GM12878 (cell line): ENCODE data around the gene GPR108. TPM values are rescaled to one million over a fixed set of nuclear protein-coding genes. Genes with fewer than 3 reads are reported as not detected.

Experiments used
- ASH2L ChIP-seq: fragments of 300-600, 200-600 bp; sonication (generic); IDR thresholded peaks from 2 replicates; pipeline ENCODE4 v1.6.1; 2017; ENCODE audit warnings: low read depth, mild to moderate bottlenecking, borderline replicate concordance
- HDGF ChIP-seq: fragments of 450-650 bp; IDR thresholded peaks from 2 replicates; pipeline ENCODE4 v1.6.1; 2016; ENCODE audit warnings: antibody characterized with exemption
- JUND ChIP-seq: IDR thresholded peaks from 2 replicates; pipeline ENCODE4 v1.6.1; 2012; ENCODE audit warnings: low read depth, mild to moderate bottlenecking, low read length, improper control_type of control experiment, moderate library complexity
- MAX ChIP-seq: IDR thresholded peaks from 2 replicates; pipeline ENCODE4 v1.6.1; 2012; ENCODE audit warnings: low read depth, low read length, improper control_type of control experiment
- SIN3A ChIP-seq: IDR thresholded peaks from 2 replicates; pipeline ENCODE4 v1.6.1; 2012; ENCODE audit warnings: low read depth, low read length, improper control_type of control experiment
- ZBTB40 ChIP-seq: fragments of 450-650 bp; IDR thresholded peaks from 2 replicates; pipeline ENCODE4 v1.6.1; 2016; ENCODE audit warnings: mild to moderate bottlenecking, moderate library complexity, borderline replicate concordance
- ZNF687 ChIP-seq: fragments of 450-650 bp; IDR thresholded peaks from 2 replicates; pipeline ENCODE4 v1.6.1; 2017; ENCODE audit warnings: mild to moderate bottlenecking, moderate library complexity
- polyA plus RNA-seq, 11 experiments: library from polyadenylated mRNA; depleted of rRNA in 4 of 11; unstranded in 6 of 11; stranded (reverse) in 5 of 11; fragments of >200 nt; fragmentation: Nextera tagmentation in 4 of 11; fragmentation: Illumina TruSeq in 1 of 11; extraction: Ambion mirVana in 4 of 11; extraction: Trizol in 1 of 11; gene quantifications; 1 replicate in 1 of 11; 2 replicates in 10 of 11; pipeline versions ENCODE4 v1.2.1 to v1.2.3, GENCODE V29; 2011 to 2016; ENCODE audit warnings: inconsistent platforms in 2 of 11, missing spikeins in 2 of 11, low read depth in 1 of 11
- total RNA-seq, 4 experiments: library from RNA; depleted of rRNA in 3 of 4; stranded (reverse); fragments of >200 nt in 3 of 4; fragmentation: Illumina TruSeq in 1 of 4; extraction: Trizol in 1 of 4; gene quantifications; 2 replicates each; pipeline versions ENCODE4 v1.2.1 to v1.2.3, GENCODE V29; 2013 to 2021
- TF ChIP-seq, protein P1 (sequence below): fragments of 450-650 bp; IDR thresholded peaks from 2 replicates; pipeline ENCODE4 v1.6.1; 2017; ENCODE audit warnings: mild to moderate bottlenecking, low read depth, inconsistent platforms; ENCODE audit not compliant: poor library complexity, severe bottlenecking
- TF ChIP-seq, protein P2 (sequence below): fragments of 150-350 bp; IDR thresholded peaks from 2 replicates; pipeline ENCODE4 v1.6.1; 2016; ENCODE audit warnings: low read depth, low read length
- TF ChIP-seq, protein P3 (sequence below): fragments of 450-650 bp; IDR thresholded peaks from 2 replicates; pipeline ENCODE4 v1.6.1; 2017; ENCODE audit warnings: mild to moderate bottlenecking
- TF ChIP-seq, protein P4 (sequence below): IDR thresholded peaks from 2 replicates; pipeline ENCODE4 v1.6.1; 2011; ENCODE audit warnings: borderline replicate concordance, low read depth, mild to moderate bottlenecking, moderate library complexity, mixed read lengths, low read length; ENCODE audit not compliant: insufficient read depth; ENCODE audit errors: extremely low read length

The GPR108 gene
- total and polyA plus RNA-seq, 10 of the 15 experiments (the other 5 are each of a cell fraction or from before 2014, with no cell fraction given), result 4.4 to 87.2 (median 57.1) TPM

DNA sequence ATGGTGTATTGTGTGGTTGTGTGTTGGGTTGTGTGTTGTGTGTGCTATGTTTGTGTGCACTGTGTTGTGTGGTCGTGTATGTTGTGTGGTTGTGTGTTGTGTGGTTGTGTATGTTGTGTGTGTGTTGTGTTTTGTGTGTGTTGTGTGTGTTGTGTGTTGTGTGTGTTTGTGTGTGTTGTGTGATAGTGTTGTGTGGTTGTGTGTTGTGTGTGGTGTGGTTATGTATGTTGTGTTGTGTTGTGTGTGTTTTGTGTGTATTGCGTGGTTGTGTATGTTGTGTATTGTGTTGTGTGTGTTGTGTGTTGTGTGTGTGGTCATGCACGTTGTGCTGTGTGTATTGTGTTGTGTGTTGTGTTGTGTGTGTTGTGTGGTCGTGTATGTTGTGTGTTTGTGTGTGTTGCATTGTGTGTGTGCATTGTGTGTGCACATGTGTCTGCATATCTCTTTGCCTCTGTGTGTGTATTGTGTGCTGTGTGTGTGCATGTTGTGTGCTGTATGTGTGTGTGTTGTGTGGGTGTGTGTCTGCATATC lies 19.9 kb downstream of the GPR108 start (continued):
- TF ChIP-seq, protein P1, sequence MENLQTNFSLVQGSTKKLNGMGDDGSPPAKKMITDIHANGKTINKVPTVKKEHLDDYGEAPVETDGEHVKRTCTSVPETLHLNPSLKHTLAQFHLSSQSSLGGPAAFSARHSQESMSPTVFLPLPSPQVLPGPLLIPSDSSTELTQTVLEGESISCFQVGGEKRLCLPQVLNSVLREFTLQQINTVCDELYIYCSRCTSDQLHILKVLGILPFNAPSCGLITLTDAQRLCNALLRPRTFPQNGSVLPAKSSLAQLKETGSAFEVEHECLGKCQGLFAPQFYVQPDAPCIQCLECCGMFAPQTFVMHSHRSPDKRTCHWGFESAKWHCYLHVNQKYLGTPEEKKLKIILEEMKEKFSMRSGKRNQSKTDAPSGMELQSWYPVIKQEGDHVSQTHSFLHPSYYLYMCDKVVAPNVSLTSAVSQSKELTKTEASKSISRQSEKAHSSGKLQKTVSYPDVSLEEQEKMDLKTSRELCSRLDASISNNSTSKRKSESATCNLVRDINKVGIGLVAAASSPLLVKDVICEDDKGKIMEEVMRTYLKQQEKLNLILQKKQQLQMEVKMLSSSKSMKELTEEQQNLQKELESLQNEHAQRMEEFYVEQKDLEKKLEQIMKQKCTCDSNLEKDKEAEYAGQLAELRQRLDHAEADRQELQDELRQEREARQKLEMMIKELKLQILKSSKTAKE, result no peak
- TF ChIP-seq MAX, result no peak
- TF ChIP-seq, protein P2, sequence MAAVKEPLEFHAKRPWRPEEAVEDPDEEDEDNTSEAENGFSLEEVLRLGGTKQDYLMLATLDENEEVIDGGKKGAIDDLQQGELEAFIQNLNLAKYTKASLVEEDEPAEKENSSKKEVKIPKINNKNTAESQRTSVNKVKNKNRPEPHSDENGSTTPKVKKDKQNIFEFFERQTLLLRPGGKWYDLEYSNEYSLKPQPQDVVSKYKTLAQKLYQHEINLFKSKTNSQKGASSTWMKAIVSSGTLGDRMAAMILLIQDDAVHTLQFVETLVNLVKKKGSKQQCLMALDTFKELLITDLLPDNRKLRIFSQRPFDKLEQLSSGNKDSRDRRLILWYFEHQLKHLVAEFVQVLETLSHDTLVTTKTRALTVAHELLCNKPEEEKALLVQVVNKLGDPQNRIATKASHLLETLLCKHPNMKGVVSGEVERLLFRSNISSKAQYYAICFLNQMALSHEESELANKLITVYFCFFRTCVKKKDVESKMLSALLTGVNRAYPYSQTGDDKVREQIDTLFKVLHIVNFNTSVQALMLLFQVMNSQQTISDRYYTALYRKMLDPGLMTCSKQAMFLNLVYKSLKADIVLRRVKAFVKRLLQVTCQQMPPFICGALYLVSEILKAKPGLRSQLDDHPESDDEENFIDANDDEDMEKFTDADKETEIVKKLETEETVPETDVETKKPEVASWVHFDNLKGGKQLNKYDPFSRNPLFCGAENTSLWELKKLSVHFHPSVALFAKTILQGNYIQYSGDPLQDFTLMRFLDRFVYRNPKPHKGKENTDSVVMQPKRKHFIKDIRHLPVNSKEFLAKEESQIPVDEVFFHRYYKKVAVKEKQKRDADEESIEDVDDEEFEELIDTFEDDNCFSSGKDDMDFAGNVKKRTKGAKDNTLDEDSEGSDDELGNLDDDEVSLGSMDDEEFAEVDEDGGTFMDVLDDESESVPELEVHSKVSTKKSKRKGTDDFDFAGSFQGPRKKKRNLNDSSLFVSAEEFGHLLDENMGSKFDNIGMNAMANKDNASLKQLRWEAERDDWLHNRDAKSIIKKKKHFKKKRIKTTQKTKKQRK, result no peak
- TF ChIP-seq JUND, result no peak
- TF ChIP-seq, protein P3, sequence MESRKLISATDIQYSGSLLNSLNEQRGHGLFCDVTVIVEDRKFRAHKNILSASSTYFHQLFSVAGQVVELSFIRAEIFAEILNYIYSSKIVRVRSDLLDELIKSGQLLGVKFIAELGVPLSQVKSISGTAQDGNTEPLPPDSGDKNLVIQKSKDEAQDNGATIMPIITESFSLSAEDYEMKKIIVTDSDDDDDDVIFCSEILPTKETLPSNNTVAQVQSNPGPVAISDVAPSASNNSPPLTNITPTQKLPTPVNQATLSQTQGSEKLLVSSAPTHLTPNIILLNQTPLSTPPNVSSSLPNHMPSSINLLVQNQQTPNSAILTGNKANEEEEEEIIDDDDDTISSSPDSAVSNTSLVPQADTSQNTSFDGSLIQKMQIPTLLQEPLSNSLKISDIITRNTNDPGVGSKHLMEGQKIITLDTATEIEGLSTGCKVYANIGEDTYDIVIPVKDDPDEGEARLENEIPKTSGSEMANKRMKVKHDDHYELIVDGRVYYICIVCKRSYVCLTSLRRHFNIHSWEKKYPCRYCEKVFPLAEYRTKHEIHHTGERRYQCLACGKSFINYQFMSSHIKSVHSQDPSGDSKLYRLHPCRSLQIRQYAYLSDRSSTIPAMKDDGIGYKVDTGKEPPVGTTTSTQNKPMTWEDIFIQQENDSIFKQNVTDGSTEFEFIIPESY, result no peak
- no peak for TF ChIP-seq ZBTB40
- TF ChIP-seq ZNF687, result no peak
- no peak for TF ChIP-seq ASH2L
- no peak for TF ChIP-seq SIN3A
- TF ChIP-seq, protein P4, sequence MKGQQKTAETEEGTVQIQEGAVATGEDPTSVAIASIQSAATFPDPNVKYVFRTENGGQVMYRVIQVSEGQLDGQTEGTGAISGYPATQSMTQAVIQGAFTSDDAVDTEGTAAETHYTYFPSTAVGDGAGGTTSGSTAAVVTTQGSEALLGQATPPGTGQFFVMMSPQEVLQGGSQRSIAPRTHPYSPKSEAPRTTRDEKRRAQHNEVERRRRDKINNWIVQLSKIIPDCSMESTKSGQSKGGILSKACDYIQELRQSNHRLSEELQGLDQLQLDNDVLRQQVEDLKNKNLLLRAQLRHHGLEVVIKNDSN, result no peak
- peak; percentile 92; the same call in 1 of the 2 replicates for TF ChIP-seq HDGF
